Activated CD4-positive, alpha-beta T cell treated with anti-CD3 and anti-CD28 coated beads, Interleukin-2, amount 50 U/mL, for 16 hours (primary cell): ENCODE results near the gene KCNC1.

ENCODE experiments used
- DNase-seq: peaks from one replicate; pipeline ENCODE4 v3.0.0-alpha.2; 2020

KCNC1 gene

DNA sequence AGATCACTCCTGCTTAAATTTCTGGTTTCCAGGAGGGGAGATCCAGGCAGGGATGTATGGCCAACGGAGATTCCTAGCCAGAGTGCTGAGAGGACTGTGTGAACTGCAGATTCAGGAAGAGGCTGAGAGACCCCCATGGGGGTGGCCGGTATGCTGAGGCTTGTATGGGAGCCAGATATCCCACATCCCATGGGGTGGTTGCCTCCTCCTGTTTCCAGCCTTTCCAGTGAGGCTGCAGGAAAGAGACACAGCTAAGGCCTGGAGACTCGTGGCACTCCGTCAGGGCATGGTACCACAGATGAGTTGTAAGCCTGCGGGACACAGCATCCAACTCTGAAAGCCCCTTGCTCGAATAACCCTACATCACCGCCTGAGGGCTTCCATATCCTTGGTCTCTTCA is 16.6 kb upstream of the KCNC1 start:
- no peak for DNase-seq

DNA sequence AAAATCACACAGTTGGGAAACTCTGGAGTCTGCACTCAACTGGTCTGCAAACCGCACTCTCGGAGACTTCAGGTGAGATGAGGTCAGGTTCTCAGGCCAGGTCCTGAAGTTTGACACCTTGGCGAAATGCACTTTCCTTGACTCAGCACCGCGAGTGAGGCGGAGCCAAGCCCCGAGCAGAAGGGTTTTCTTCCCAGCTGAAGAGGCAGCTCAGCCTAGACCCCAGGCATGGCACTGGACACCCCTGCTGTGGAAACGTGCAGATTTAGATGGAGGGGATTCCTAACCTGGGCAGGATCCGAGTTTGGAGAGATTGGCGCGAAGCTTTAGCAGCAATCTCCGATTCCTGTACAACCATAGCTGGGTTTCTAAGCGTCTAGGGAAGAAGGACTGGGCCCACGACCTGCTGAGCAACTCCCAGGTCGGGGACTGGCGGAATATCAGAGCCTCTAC is 16.0 kb upstream of the KCNC1 start:
- no peak for DNase-seq

DNA sequence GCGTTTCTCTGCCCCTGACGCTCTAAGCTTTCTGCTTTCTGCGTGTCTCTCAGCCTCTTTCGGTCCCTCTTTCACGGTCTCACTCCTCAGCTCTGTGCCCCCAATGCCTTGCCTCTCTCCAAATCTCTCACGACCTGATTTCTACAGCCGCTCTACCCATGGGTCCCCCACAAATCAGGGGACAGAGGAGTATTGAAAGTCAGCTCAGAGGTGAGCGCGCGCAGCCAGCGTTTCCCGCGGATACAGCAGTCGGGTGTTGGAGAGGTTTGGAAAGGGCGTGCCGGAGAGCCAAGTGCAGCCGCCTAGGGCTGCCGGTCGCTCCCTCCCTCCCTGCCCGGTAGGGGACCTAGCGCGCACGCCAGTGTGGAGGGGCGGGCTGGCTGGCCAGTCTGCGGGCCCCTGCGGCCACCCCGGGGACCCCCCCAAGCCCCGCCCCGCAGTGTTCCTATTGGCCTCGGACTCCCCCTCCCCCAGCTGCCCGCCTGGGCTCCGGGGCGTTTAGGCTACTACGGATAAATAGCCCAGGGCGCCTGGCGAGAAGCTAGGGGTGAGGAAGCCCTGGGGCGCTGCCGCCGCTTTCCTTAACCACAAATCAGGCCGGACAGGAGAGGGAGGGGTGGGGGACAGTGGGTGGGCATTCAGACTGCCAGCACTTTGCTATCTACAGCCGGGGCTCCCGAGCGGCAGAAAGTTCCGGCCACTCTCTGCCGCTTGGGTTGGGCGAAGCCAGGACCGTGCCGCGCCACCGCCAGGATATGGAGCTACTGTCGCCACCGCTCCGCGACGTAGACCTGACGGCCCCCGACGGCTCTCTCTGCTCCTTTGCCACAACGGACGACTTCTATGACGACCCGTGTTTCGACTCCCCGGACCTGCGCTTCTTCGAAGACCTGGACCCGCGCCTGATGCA is 15.3 kb upstream of the KCNC1 start, which contains the start of gene MYOD1:
MYOD1 (plus strand) TSS at position 544 of the 910 bp plus-strand sequence; CDS start at position 756, 212 bp downstream.
- DNase-seq: no peak

DNA sequence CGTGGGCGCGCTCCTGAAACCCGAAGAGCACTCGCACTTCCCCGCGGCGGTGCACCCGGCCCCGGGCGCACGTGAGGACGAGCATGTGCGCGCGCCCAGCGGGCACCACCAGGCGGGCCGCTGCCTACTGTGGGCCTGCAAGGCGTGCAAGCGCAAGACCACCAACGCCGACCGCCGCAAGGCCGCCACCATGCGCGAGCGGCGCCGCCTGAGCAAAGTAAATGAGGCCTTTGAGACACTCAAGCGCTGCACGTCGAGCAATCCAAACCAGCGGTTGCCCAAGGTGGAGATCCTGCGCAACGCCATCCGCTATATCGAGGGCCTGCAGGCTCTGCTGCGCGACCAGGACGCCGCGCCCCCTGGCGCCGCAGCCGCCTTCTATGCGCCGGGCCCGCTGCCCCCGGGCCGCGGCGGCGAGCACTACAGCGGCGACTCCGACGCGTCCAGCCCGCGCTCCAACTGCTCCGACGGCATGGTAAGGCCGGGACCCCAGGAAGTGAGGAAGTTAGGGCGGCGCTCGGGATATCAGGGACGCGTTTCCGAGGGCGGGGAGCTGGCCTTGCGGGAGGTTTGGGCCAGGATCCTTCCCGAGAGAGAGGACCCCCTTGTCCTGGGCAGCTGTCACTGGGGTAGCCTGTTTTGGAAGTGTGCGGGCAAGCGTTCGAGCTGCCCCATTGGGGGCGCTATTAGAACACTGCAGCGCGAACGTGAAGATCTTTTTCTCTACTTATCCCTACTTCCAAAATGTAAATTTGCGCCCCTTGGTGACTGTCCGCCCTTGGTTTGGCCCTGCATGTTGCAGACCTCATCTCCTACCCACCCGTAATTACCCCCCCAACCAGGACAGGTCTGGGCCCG is 14.4 kb upstream of the KCNC1 start:
- DNase-seq: no peak

DNA sequence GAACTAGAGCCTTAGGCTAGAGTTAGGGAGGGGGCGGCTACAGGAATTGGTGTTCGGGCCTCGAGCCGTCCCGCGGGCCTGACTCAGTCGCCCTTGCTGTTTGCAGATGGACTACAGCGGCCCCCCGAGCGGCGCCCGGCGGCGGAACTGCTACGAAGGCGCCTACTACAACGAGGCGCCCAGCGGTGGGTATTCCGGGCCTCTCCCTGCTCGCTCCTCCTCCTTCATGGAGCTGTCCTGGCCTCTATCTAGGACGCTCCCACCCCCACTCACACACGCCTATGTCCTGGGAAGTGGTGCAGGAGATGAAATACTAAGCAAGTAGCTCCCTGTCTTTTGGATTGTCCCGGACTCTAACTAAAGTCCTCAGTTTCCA is 13.8 kb upstream of the KCNC1 start:
- no peak for DNase-seq

DNA sequence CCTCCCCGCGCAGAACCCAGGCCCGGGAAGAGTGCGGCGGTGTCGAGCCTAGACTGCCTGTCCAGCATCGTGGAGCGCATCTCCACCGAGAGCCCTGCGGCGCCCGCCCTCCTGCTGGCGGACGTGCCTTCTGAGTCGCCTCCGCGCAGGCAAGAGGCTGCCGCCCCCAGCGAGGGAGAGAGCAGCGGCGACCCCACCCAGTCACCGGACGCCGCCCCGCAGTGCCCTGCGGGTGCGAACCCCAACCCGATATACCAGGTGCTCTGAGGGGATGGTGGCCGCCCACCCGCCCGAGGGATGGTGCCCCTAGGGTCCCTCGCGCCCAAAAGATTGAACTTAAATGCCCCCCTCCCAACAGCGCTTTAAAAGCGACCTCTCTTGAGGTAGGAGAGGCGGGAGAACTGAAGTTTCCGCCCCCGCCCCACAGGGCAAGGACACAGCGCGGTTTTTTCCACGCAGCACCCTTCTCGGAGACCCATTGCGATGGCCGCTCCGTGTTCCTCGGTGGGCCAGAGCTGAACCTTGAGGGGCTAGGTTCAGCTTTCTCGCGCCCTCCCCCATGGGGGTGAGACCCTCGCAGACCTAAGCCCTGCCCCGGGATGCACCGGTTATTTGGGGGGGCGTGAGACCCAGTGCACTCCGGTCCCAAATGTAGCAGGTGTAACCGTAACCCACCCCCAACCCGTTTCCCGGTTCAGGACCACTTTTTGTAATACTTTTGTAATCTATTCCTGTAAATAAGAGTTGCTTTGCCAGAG is 13.2 kb upstream of the KCNC1 start:
- no peak for DNase-seq

DNA sequence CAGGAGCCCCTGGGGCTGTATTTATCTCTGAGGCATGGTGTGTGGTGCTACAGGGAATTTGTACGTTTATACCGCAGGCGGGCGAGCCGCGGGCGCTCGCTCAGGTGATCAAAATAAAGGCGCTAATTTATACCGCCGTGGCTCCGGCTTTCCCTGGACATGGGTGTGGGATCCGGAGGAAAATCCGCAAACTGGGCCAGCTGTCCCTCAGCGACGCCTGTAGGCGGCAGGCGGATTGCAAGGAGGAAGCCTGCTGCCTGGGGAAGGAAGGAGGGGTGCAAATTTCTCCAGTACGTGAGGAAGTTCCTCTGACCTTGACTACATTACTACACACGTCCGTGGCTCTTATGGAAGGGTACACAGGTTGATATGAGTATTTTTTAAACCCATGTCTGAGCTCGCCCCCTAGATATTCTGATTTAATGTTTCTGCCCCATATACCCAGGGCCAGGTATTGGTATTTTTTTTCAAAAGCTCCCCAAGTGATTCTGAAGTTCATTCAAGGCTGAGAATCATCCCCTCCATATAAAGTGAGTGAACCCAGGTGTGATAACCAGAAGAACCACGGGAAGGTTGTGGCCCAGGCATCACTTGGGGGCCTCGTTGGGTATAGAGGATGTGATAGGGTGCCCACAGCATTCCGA is 12.5 kb upstream of the KCNC1 start:
- DNase-seq: no peak

DNA sequence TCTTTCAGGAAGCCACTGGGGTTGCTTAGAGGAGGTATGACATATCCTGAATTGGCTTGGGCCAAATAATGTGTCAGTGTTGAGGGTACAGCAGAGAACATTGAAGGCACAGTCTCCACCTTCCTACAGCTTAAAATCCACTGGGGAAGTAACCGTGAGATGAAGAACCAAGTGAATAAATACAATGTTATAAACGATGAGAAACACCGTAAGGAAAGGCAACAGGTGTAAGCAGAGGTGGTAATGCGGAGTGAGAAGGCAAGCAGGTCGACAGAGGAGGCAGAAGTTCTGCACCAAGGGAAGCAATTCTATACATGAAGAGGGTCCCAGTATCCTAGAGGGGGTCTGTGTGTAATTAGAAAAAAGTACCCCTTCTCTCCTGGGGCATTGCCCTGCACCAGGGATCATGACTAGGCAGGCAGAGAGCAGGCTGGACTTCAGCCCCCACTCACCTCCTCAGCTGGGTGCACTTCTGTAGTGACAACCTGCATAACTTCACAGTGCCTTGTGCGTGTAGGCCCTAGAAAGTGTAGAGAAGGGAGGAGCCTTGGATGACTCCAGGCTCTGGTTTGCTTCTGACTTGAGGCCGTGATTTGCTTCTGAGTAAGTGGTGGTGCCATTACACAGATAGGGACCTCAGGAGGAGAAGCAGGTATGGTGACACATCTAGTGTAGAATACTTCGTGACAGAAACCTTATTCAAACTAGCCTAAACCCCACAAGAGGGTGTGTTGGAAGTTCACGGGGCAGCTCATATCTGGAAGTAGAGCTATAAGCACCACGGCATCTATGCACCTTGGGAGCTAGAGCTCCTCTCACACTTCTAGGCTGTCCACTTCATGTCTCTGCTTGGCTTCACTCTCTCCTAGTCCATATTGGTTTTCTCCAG is 10.3 kb upstream of the KCNC1 start:
- DNase-seq: no peak

DNA sequence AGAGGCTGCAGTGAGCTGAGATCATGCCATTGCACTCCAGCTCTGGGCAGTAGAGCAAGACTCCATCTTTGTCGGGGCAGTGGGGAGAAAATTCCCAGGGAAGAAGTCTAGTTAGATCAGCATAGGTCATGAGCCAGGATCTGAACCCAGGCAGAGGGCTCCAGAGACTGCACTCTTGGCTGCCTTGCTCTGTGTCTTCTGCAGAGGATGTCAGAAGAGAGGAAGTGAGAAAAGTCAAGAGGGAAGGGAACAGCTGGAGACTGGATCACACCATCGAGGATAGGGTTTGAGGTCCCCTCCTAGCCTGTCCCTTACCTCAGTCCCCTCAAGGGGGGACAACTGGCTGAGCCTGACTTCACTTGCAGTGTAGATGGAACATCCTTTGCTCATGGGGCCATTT is 9.4 kb upstream of the KCNC1 start:
- no peak for DNase-seq

DNA sequence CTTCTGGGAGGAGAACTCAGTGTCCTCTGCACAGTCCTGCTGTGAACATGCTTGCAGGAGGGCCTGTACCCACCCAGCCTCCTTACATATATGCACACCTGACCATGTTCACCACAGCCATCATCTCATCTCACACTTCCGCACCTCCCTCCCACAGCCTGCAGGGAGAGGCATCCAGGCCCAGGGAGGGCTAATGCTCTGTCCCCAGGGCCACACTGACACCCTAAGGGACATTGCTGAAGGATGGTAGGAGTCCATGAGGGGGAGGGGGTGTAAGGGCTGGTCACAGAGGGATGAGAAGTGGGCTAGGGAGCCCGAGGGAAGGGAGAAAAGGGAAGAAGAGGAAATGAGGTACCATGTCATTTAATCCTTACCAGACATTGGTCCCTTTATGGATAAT is 4.4 kb upstream of the KCNC1 start:
- DNase-seq: no peak

DNA sequence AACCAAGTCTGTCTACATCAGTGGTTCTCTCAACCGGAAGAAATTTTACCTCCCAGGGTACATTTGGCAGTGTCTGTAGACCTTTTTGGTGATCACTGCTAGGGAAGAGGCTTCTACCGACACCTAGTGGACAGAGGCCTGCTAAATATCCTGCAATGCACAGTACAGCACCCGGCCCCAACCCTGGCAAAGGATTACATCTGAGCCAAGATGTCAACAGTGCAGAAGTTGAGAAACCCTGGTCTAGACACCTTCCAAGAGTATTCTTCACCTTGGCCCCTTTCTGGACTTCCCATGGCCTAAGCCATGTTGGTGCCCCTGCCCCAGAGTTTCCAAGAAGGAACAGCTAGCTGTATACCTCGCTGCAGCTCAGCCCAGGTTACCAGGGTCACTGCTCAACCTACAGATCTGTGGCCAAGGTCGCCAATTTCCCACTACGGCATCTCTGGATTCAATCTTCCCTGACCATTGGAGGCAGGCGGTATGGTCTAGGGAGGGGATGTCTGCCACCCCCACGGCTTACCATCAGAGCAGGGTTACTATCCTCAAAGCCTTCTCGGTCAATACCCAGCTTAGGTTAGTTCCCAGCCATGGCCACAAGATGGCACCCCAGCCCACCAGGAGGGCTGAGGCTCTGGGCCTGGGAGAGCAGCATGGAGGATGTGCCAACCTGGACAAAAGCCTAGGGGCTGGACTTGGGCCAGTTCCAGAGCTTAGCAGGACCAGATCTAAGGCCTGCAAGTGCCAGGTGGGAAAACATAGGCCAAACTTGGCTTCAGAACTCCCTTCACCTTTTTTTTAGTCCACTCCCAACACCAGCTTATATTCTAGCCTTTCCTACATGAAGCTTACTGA is 3.7 kb upstream of the KCNC1 start:
- DNase-seq: peak; percentile 77

DNA sequence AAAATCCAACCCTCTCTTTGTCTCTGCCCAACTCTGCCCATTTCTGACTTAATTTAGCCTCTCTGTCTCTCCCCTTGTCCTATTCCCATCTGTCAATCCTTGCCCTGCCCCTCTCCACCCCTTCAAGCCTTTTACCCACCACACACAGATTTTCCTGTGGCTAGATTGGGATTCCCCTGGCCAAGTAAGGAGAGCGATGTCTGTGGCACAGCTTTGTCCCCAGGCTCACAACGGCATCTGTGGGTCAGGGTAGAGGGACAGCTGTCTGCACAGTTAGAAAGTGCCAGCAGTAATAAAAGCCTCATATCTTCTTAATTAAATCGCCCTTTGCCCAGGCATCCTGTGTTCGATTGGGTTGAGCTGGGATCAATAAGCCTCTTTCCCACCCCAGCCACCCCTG is 1.3 kb upstream of the KCNC1 start:
- no peak for DNase-seq

DNA sequence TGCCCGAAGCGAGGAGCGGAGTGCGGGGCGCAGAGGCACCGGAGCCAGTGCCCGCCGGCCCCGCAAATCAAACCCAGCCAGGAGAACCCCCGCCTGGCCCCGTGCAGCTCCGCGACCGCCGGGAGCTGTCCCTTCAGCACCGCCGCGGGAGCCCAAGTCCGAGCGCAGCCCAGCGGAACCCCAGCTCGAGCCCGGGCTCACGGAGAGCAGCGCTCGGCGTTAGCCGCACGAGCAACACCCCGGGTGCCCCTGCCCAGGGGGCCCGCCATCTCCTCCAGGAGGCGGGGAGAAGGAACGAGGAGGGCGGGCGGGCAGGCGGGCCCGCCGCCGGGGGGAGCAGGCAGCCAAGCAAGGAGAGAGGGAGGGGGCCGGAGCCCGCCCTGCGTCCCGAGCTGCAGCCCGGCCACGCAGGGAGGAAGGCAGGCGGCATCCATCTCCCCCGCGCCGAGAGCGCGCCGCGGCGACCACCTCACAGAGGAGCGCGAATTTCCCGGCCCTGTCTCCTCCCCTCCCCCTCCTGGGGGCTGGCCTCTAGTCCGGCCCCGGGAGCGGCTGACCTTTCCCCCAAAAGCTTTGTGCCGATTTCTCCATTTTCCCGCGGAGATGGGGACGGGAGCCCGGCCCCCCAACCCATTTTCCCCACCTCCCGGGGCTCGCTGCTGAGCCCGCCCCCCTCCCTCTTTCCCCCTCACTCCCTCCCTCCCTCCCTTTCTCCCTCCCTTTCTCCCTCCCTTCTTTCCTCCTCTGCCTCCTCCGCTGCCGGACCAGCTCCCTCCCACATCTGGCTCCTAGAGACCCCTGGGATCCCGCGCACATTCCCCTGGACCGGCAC is 621 bp downstream of the KCNC1 start:
- DNase-seq: peak; percentile 34

DNA sequence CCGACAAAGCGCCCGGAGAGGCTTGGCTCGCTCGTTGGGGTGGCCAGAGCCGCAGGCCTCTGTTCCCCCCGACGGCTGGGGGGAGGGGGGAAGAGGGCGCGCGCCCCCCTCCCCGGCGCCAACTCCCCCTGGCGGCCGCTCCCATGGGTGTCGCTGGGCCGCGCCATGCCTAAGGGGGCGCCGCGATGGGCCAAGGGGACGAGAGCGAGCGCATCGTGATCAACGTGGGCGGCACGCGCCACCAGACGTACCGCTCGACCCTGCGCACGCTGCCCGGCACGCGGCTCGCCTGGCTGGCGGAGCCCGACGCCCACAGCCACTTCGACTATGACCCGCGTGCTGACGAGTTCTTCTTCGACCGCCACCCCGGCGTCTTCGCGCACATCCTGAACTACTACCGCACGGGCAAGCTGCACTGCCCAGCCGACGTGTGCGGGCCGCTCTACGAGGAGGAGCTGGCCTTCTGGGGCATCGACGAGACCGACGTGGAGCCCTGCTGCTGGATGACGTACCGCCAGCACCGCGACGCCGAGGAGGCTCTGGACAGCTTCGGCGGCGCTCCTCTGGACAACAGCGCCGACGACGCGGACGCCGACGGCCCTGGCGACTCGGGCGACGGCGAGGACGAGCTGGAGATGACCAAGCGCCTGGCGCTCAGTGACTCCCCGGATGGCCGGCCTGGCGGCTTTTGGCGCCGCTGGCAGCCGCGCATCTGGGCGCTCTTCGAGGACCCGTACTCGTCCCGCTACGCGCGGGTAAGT is 1.4 kb downstream of the KCNC1 start:
- no peak for DNase-seq

DNA sequence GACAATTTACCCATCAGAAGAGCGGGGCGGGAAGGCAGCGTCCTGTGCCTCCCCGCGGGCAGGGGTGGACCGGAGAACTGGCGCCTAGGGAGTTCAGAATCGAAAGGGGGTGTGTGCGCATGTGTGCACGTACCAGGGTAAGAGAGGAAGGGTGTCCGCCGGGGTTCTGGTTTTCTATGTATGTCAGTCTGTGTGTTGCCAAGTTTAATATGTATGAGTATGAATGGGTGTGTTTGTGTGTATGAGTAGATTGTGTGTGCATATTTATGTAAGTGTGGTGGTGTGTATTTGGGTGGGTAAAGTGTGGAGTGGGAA is 2.0 kb downstream of the KCNC1 start:
- no peak for DNase-seq

DNA sequence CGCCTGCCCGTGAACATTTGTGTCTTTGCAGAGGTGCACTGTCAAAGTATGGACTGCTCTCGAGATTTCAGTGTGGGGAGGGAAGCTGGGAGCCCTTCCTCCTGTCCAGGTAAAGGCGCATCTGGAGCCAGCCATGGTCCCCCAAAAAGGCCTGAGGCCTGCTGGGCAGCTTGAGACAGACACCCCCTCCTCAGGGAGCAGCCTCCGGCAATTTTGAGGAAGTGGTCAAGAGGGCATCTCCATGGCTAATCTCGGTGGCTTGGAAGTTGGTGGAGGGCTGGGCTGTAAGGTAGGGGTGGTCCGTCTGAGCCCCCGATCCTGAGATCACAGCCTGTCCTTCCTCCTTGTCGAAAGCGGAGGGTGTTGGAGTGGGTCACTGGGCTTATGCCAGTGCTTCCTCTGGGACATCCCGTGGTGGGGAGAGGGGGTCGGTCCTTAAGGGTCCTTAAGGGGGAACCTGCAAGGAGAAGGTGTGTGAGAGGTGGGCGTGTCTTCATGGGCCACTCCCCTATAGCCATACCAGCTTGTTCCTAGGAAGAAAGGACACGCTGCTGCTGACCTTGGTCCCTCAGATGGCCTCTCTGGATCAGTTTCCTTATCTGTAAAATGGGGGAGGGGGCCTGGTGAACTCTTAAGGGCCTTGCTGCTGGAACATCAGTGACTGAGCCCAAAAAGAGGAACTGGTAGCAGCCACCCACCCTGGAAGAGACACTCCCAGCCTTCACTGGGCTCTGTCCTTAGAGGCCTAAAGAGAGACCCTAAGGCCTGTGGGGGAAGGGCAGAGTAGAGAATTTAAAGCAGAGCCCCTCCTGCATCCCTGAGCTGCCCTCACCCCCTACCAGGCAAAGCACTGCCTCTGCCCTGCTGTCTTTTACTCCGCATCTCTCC is 2.6 kb downstream of the KCNC1 start:
- DNase-seq: no peak

DNA sequence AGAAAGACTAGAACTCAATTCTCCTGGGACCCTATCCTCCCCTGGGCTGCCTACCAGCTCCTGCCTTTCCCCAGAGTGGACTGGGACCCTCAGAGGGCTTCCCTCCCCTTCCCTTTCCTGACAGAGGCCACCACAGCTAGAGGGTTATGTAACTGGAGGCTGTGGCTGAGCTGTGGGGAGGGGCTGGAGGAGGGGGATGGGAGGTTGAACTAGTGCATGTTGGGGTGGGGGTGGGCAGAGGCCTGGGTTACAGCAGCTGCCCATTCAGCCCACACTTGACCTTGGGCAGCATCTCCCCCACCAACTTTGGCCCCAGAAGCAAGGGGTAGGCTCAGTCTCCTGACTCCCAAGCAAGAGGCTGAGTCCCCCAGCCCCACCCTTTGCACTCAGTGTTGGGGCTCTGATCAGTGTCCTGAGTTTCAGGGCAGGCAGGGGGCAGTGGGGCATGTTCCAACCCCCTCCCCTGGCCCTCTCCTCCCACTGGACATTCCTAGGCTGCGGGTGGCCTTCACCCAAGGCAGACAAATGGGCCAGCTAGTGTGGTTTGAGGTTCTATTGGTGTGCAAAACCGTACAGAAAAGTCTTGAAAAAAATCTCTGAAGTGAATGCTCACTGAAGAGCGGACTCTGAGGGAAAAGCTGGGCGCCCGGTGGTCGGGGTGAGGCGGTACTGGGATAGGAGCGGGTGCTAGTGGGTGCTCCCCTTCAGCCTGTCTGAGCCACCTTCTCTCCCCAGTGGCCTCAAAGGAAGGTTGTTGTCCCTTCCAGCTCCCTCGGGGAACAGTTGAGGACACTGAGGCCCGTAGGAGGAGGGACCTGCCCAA is 3.8 kb downstream of the KCNC1 start:
- no peak for DNase-seq
